Osteoblast (primary cell): ENCODE data around the gene OLA1. TPM values are rescaled to one million over a fixed set of nuclear protein-coding genes. Genes with fewer than 3 reads are reported as not detected.
"Not testable (repeated sequence)": the region's sequence is repeated elsewhere in the genome, so short reads cannot be mapped to it uniquely, and the experiment has no call there.

ENCODE experiments used
- DNase-seq: peaks from one replicate; pipeline ENCODE4 v3.0.0; 2011; ENCODE audit warnings: low spot score, mixed read lengths; ENCODE audit not compliant: insufficient read length; ENCODE audit errors: missing footprints
- H2AFZ ChIP-seq: 2 replicates; pipeline ENCODE4 v1.6.0; 2011; ENCODE audit warnings: mild to moderate bottlenecking, low read length
- H3K27ac ChIP-seq: 2 replicates; pipeline ENCODE4 v1.5.1; 2011; ENCODE audit warnings: mild to moderate bottlenecking, low read depth, low read length, moderate library complexity
- H3K27me3 ChIP-seq: 2 replicates; pipeline ENCODE4 v1.6.0; 2012; ENCODE audit warnings: mild to moderate bottlenecking, control low read depth, inconsistent platforms, low read length, moderate library complexity; ENCODE audit not compliant: insufficient read depth
- H3K36me3 ChIP-seq: 2 replicates; pipeline ENCODE4 v1.5.1; 2011; ENCODE audit warnings: mild to moderate bottlenecking, low read length, control low read depth, moderate library complexity; ENCODE audit not compliant: insufficient read depth
- H3K4me1 ChIP-seq: 2 replicates; pipeline ENCODE4 v1.5.1; 2011; ENCODE audit warnings: mild to moderate bottlenecking, low read length, control low read depth, moderate library complexity; ENCODE audit not compliant: insufficient read depth
- H3K4me2 ChIP-seq: 2 replicates; pipeline ENCODE4 v1.6.0; 2011; ENCODE audit warnings: mild to moderate bottlenecking, low read length; ENCODE audit not compliant: insufficient read depth
- H3K4me3 ChIP-seq: fragments of 200-600 bp; sonication (generic); 3 replicates; pipeline ENCODE4 v1.5.1; 2012; ENCODE audit warnings: mild to moderate bottlenecking, low read length, inconsistent platforms; ENCODE audit not compliant: insufficient read depth
- H3K79me2 ChIP-seq: 2 replicates; pipeline ENCODE4 v1.6.0; 2012; ENCODE audit warnings: mild to moderate bottlenecking, low read length, control low read depth, inconsistent platforms; ENCODE audit not compliant: insufficient read depth
- H3K9me3 ChIP-seq: 2 replicates; pipeline ENCODE4 v1.5.1; 2011; ENCODE audit warnings: low read depth, low read length, control low read depth
- H4K20me1 ChIP-seq: 2 replicates; pipeline ENCODE4 v1.6.0; 2012; ENCODE audit warnings: mild to moderate bottlenecking, low read length, control low read depth; ENCODE audit not compliant: insufficient read depth
- total RNA-seq: library from RNA; depleted of rRNA; stranded (reverse); fragments of >200 nt; gene quantifications from 2 replicates; pipeline ENCODE4 v1.2.3, GENCODE V29; 2012
- TF ChIP-seq, protein P1 (sequence below): IDR thresholded peaks from 2 replicates; pipeline ENCODE4 v1.5.1; 2011; ENCODE audit warnings: mild to moderate bottlenecking, low read depth, low read length, moderate library complexity; ENCODE audit errors: extremely low read depth

The OLA1 gene
- total RNA-seq, 1 donor, result 79.3 TPM

DNA sequence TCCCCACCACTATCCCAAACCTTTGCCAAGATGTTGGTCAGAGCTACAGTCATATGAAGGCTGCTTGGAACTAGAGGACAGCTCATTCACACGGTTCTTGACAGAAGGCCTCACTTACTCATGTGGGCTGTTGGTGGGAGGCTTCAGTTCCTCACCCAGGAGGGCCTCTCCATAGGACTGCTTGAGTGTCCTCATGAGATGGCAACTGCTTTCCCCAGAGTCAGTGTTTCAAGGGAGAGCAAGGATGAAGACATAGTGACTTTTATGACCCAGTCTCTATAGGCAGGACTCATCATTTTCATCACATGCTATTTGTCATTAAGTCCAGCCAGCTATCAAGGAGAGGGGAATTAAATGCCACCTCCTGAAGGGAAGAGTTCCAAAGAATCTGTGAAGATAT, 33.4 kb upstream of the OLA1 start:
- no peak for DNase-seq
- H3K4me3 ChIP-seq, result no peak overlapping the region
- peaks cover 18% of the 10 kb centered on the region for H3K27me3 ChIP-seq
- no peaks in the 10 kb centered on the region for H3K9me3 ChIP-seq
- no peaks in the 10 kb centered on the region for H3K36me3 ChIP-seq
- H3K4me2 ChIP-seq, result no peak overlapping the region
- H4K20me1 ChIP-seq, result no peaks in the 10 kb centered on the region
- no peak overlapping the region for H2AFZ ChIP-seq
- H3K4me1 ChIP-seq, result no peaks in the 10 kb centered on the region
- no peak overlapping the region for H3K27ac ChIP-seq
- H3K79me2 ChIP-seq, result no peaks in the 10 kb centered on the region
- TF ChIP-seq, protein P1, sequence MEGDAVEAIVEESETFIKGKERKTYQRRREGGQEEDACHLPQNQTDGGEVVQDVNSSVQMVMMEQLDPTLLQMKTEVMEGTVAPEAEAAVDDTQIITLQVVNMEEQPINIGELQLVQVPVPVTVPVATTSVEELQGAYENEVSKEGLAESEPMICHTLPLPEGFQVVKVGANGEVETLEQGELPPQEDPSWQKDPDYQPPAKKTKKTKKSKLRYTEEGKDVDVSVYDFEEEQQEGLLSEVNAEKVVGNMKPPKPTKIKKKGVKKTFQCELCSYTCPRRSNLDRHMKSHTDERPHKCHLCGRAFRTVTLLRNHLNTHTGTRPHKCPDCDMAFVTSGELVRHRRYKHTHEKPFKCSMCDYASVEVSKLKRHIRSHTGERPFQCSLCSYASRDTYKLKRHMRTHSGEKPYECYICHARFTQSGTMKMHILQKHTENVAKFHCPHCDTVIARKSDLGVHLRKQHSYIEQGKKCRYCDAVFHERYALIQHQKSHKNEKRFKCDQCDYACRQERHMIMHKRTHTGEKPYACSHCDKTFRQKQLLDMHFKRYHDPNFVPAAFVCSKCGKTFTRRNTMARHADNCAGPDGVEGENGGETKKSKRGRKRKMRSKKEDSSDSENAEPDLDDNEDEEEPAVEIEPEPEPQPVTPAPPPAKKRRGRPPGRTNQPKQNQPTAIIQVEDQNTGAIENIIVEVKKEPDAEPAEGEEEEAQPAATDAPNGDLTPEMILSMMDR, result no peak

DNA sequence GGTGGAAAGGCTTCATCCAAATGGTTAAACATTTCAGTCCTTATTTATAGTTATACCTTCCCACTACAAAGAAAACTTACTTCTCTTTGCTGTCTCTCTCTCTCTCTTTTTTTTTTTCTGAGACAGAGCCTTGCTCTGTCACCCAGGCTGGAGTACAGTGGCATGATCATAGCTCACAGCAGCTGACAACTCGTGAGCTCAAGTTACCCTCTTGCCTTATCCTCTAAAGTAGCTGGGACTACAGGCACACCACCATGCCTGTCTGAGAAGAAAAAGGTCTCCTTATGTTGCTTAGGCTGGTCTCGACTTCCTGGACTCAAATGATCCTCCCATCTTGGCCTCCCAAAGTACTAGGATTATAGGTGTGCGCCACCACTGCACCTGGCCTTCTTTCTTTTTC, 32.3 kb upstream of the OLA1 start:
- no peak overlapping the region for H3K4me2 ChIP-seq
- no peak overlapping the region for H2AFZ ChIP-seq
- no peak overlapping the region for H3K27ac ChIP-seq
- H3K4me3 ChIP-seq, result no peak overlapping the region
- DNase-seq, result no peak
- H3K79me2 ChIP-seq, result no peaks in the 10 kb centered on the region
- no peaks in the 10 kb centered on the region for H3K9me3 ChIP-seq
- H3K36me3 ChIP-seq, result no peaks in the 10 kb centered on the region
- no peaks in the 10 kb centered on the region for H3K4me1 ChIP-seq
- H3K27me3 ChIP-seq, result peaks cover 15% of the 10 kb centered on the region
- TF ChIP-seq, protein P1, result no peak
- no peaks in the 10 kb centered on the region for H4K20me1 ChIP-seq

GRCh38 chr2:174270263-174270662, 21.9 kb upstream of the OLA1 start:
- not testable (repeated sequence) for H3K27ac ChIP-seq, H3K4me2 ChIP-seq, H3K4me1 ChIP-seq, H3K36me3 ChIP-seq, H3K27me3 ChIP-seq, H3K79me2 ChIP-seq, H4K20me1 ChIP-seq, H3K9me3 ChIP-seq, DNase-seq, H3K4me3 ChIP-seq, H2AFZ ChIP-seq

- Histone ChIP-seq H3K4me1 (peaks cover 5% of the 10 kb centered on the region), H4K20me1 (no peaks in the 10 kb centered on the region), H2AFZ (no peak overlapping the region), H3K4me3 (no peak overlapping the region), H3K79me2 (no peaks in the 10 kb centered on the region), H3K36me3 (no peaks in the 10 kb centered on the region), H3K27me3 (peaks cover 10% of the 10 kb centered on the region), H3K9me3 (no peaks in the 10 kb centered on the region), H3K27ac (no peak overlapping the region), H3K4me2 (no peak overlapping the region)
- no peak for DNase-seq
- TF ChIP-seq, protein P1, result no peak
Measured at GRCh38 chr2:174266288-174266687, 18.0 kb upstream of the OLA1 start.
